Mucosa of rectum (tissue), 2 donors: Measurements from ENCODE around the gene VPS25.

Experiments used
- H3K27ac ChIP-seq, 2 donors: one replicate each; pipeline ENCODE4 v1.7.0; 2013; ENCODE audit warnings: inconsistent platforms in 2 of 2, low read depth in 2 of 2, low read length in 2 of 2
- H3K27me3 ChIP-seq, 2 donors: one replicate each; pipeline ENCODE4 v1.7.0; 2013; ENCODE audit warnings: low read length in 2 of 2; ENCODE audit not compliant: control insufficient read depth in 2 of 2, insufficient read depth in 2 of 2
- H3K36me3 ChIP-seq, 2 donors: one replicate each; pipeline ENCODE4 v1.7.0; 2013; ENCODE audit warnings: low read length in 2 of 2; ENCODE audit not compliant: control insufficient read depth in 2 of 2, insufficient read depth in 2 of 2
- H3K4me1 ChIP-seq, 2 donors: one replicate each; pipeline ENCODE4 v1.7.0; 2013; ENCODE audit warnings: low read length in 2 of 2, mild to moderate bottlenecking in 1 of 2; ENCODE audit not compliant: control insufficient read depth in 2 of 2, insufficient read depth in 2 of 2
- H3K4me3 ChIP-seq, 2 donors: one replicate each; pipeline ENCODE4 v1.7.0; 2013; ENCODE audit warnings: low read length in 2 of 2
- H3K9ac ChIP-seq, 2 donors: one replicate each; pipeline ENCODE4 v1.7.0; 2013; ENCODE audit warnings: low read length in 2 of 2, low read depth in 1 of 2, mild to moderate bottlenecking in 1 of 2
- H3K9me3 ChIP-seq, 2 donors: one replicate each; pipeline ENCODE4 v1.7.0; 2013; ENCODE audit warnings: low read length in 2 of 2; ENCODE audit not compliant: control insufficient read depth in 2 of 2
- donor health status: healthy.
- donor health status: Normal muscosa, but diverticular disease.

VPS25 gene

DNA sequence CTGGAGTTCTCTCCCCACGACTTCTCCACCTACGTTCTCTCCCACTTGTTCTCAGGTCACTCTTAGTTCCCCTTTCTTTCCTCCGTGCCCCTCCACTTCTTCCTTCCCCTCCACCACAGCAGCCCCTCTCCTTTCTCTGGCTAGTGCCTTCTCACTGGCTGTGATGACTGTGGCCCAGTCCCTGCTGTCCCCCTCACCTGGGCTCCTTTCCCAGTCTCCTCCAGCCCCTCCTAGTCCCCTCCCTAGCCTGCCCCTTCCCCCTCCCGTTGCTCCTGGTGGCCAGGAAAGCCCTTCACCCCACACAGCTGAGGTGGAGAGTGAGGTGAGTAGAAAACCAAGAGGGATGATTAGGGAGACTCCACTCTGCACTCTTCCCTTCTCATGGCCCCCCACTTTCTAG is 21.8 kb downstream of the VPS25 start:
- H3K4me3 ChIP-seq: no peak overlapping the region
- H3K9me3 ChIP-seq: no peaks in the 10 kb centered on the region
- H3K27ac ChIP-seq: peak overlapping the region; percentile 69 to 94
- no peaks in the 10 kb centered on the region for H3K27me3 ChIP-seq
- H3K4me1 ChIP-seq: peaks cover 35 to 37% of the 10 kb centered on the region in 2 donors
- peaks cover 6 to 12% of the 10 kb centered on the region in 2 donors for H3K36me3 ChIP-seq
- peak overlapping the region in 1 of 2 donors; percentile 60 for H3K9ac ChIP-seq

DNA sequence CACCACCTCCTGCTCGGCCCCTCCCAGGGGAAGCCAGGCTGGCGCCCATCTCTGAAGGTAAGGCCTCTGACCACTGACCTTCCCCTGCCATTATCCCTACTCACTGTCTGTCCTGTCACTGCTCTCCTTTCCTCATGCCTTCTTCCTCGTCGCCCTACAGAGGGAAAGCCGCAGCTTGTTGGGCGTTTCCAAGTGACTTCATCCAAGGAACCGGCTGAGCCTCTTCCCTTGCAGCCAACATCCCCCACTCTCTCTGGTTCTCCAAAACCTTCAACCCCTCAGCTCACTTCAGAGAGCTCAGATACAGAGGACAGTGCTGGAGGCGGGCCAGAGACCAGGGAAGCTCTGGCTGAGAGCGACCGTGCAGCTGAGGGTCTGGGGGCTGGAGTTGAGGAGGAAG is 22.2 kb downstream of the VPS25 start:
- Histone ChIP-seq H3K27ac (peak overlapping the region; percentile 90 to 94), H3K9me3 (no peaks in the 10 kb centered on the region), H3K36me3 (peaks cover 6 to 12% of the 10 kb centered on the region in 2 donors), H3K9ac (peak overlapping the region in 1 of 2 donors; percentile 60), H3K4me1 (peaks cover 35 to 37% of the 10 kb centered on the region in 2 donors), H3K27me3 (no peaks in the 10 kb centered on the region), H3K4me3 (no peak overlapping the region)

DNA sequence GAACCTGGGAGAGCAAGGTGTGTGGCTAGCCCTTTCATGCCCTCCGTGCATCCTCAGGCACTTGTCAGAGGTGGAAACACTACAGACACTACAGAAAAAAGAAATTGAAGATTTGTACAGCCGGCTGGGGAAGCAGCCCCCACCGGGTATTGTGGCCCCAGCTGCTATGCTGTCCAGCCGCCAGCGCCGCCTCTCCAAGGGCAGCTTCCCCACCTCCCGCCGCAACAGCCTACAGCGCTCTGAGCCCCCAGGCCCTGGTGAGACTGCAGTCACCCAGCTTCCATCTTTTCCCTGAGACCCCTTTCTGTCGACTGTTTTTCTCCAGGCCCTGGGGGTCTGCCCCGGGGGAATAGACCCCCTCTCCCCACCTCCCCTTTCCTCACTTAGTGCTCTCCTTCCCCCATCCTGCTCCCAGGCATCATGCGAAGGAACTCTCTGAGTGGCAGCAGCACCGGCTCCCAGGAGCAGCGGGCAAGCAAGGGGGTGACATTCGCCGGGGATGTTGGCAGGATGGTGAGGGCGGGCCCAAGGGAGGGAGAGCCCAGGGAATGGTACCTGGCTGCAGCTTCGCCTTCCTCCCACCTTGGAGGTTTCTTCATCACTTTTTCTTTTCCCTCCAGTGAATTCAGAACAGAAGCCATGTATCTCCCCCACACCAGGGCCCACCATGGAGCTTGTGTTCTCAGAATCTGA is 23.0 kb downstream of the VPS25 start:
- Histone ChIP-seq H3K36me3 (peaks cover 6 to 12% of the 10 kb centered on the region in 2 donors), H3K27ac (peak overlapping the region; percentile 90 to 94), H3K9ac (peak overlapping the region; percentile 26 to 60), H3K27me3 (no peaks in the 10 kb centered on the region), H3K4me1 (peaks cover 35 to 37% of the 10 kb centered on the region in 2 donors), H3K4me3 (peak overlapping the region; percentile 5 to 98), H3K9me3 (no peaks in the 10 kb centered on the region)

DNA sequence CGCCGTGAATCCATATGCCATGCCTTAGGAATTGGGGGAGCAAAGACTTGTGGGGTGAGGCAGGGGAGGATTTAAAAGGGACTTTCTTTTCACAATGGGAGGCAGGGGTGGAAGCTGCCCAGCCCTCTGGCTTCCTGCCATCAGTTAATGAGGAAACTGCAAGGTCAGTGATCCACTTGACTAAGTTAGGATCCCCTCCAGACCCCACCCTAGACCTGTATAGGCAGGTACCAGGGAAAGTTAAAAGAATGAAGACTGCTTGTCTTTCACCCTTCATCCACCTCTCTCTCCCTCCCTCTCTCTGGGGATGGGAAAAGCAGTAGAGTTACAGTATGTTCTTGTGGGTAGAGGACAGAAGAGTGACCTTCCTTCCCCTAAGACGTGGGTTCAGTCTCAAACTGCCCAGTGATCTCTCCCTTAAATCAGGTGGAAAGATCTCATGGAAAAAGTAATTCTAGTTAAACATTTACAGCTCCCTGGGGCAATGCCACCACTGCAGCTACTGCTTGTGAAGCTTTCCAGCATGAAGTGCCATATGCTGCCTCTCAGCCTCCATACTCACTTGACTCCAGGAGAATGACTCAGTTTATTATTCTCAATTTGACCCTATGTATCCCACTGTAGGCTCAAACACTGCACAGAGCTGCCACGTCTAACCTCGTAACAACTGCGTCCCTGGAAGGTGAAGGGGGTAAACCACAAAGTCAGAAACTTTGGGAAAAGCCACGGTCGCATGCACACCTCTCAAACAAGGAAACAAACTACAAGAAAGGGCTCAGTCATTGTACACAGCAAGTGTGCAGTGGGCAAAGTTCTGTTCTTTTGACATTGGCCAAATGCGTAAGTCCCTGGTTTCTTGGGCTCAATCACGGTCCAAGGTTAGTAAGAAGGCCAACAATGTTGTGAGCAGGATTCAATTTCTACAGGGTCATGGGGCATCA is 24.1 kb downstream of the VPS25 start:
- Histone ChIP-seq H3K4me1 (peaks cover 36 to 37% of the 10 kb centered on the region in 2 donors), H3K27ac (peak overlapping the region; percentile 90 to 94), H3K9ac (peak overlapping the region; percentile 97 to 99), H3K4me3 (peak overlapping the region; percentile 97 to 98), H3K36me3 (peaks cover 6 to 12% of the 10 kb centered on the region in 2 donors), H3K9me3 (no peaks in the 10 kb centered on the region), H3K27me3 (no peaks in the 10 kb centered on the region)

DNA sequence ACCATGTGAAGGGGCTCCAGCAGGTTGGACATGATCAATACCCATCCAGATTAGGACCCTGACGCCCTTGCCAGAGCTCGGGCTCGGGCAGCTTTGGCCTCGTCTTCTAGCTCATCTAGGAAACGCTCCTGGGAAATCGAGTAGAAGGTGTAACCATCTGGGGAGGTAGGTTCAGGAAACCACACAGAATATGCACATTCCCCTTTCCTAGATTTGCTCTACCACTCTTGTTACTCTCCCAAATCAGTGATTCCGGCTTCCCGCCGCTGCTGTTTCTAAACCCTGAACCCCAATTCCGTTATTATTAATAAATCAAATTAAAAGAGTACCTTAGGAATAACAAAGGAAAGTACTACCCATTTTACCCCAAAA is 24.7 kb downstream of the VPS25 start:
- peak overlapping the region; percentile 97 to 98 for H3K4me3 ChIP-seq

DNA sequence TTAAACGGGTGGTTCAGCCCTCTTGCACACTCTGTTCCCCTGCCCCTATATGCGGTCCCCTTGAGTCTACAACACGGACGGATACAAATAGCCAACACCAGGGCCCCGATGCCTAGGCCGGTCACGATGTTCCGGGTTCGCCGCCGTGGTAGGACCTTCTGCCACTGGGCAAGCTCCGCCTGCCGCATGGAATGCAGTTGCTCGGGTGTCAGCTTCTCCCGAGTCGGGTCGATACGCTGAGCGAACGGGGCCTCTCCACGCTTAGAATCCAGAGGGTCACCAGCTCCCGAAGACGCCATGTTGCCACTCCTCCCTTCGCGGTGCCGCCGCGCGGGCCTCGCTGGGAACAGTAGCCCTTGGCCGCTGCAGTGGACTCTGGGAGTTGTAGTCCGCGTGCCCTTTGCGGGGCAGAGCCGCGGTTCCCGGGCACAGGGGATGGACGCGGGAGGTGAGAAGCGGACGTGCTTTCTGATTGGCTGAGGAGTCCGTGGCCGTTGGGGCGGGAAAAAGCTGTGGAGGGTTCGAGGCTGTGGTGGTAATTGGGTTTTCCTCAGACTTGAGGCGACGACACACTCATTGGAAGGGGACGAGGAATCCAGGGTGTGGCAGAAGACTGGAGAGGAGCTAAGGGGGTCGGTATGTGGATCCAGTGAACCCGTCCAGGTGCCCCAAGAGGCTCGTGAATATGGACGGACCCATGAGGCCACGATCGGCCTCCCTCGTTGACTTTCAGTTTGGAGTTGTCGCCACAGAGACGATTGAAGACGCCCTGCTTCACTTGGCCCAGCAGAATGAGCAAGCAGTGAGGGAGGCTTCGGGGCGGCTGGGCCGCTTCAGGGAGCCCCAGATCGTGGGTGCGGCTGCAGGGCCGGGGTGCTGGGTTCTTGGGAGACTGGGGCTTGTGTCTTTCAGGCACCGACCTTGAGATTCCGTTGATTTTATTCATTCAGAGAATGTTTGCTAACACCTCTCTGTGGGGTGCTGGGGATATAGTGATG is 25.4 kb downstream of the VPS25 start, which contains the start of the genes CNTD1 and COA3:
TSS of gene CNTD1 (plus strand) at position 479 of the 998 bp plus-strand sequence. CDS start at position 686, 207 bp downstream.
TSS of gene COA3 (minus strand) at position 322 of the 998 bp plus-strand sequence. CDS start at position 299, 23 bp downstream.
- Histone ChIP-seq H3K9me3 (no peaks in the 10 kb centered on the region), H3K9ac (peak within 1 kb of the TSS; percentile 97 to 99), H3K36me3 (peaks cover 6 to 12% of the 10 kb centered on the region in 2 donors), H3K27me3 (no peaks in the 10 kb centered on the region), H3K4me1 (peaks cover 48% of the 10 kb centered on the region in 2 donors), H3K4me3 (peak within 1 kb of the TSS; percentile 97 to 98), H3K27ac (peak within 1 kb of the TSS; percentile 90 to 94)

More for the DNA sequence above, 24.7 kb downstream of the VPS25 start:
- Histone ChIP-seq H3K9me3 (no peaks in the 10 kb centered on the region), H3K4me1 (peaks cover 41 to 42% of the 10 kb centered on the region in 2 donors), H3K36me3 (peaks cover 6 to 12% of the 10 kb centered on the region in 2 donors), H3K9ac (peak overlapping the region; percentile 97 to 99), H3K27ac (peak overlapping the region; percentile 90 to 94), H3K27me3 (no peaks in the 10 kb centered on the region)

DNA sequence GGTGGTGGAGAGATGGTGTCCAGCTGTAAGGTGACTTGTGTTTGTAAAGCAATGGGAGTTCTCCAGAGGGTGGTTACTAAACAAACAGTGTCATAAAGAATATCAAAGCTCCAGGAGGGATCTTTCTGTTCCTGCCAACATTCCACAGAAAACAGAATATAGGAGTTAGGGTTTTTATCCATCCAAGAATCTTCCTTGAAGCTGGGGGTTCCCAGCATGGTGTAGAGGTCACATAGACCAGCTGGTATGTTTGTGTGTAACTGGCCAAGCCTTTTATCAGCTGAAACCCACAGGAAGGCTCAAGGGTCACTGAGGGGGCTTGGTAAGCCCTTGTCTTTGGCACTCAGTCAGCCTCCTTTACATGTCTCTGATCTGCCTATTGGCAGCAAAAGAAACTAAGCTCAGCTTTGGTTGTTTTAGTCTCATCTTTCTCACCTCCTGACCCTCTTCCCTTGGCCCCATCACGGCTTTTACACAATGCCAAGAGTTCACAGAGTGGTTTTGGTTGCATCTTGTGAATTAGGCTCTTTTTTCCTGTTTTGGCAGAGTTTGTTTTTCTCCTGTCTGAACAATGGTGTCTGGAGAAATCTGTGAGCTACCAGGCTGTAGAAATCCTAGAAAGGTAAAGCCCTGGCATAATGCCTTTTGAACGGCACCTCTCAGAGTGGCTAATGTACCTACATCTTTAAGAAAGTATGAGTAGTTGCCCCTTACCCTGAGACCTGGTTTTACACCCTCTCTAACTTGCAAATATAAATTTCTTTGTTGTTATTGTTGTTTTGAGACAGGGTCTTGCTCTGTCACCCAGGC is 30.0 kb downstream of the VPS25 start:
- Histone ChIP-seq H3K4me1 (peaks cover 31 to 39% of the 10 kb centered on the region in 2 donors), H3K4me3 (no peak overlapping the region), H3K36me3 (no peaks in the 10 kb centered on the region), H3K27ac (peak overlapping the region; percentile 49 to 80), H3K9ac (peak overlapping the region in 1 of 2 donors; percentile 56), H3K9me3 (no peaks in the 10 kb centered on the region), H3K27me3 (no peaks in the 10 kb centered on the region)

DNA sequence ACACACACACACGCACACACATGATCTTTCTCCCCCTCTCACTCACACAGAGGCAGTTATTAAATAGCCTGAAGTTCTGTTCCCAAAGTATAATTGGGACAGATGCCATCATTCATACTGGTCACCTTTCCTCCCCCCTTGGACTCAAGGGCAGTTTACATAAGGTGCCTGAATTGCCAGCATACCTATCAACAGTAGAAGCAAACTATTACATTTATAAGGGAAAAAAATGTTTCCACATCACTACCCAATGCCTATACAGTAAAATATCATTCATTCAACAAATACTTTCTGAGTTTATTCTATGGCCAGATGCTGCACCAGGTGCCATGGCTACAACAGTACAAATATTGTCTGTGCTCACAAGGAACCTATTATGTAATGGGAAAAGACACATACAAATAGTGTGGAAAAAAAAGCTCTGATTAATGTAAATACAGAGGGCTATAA is 31.7 kb downstream of the VPS25 start:
- no peak overlapping the region for H3K4me3 ChIP-seq
- H3K27ac ChIP-seq: peak overlapping the region; percentile 49 to 80
- H3K36me3 ChIP-seq: peaks cover 5 to 6% of the 10 kb centered on the region in 2 donors
- H3K9ac ChIP-seq: peak overlapping the region in 1 of 2 donors; percentile 6
- no peaks in the 10 kb centered on the region for H3K27me3 ChIP-seq
- peaks cover 26 to 33% of the 10 kb centered on the region in 2 donors for H3K4me1 ChIP-seq
- H3K9me3 ChIP-seq: no peaks in the 10 kb centered on the region
